ENCODE results near the gene RPP14. TPM values are rescaled to one million over a fixed set of nuclear protein-coding genes. Genes with fewer than 3 reads are reported as not detected.
"Not testable (repeated sequence)": the region's sequence is repeated elsewhere in the genome, so short reads cannot be mapped to it uniquely, and the experiment has no call there.

RPP14 gene
- 10 to 100 TPM; 16.4 to 19.4 TPM for total RNA-seq
- total RNA-seq: 6.8 to 14.5 reads per million in 2 donors

DNA sequence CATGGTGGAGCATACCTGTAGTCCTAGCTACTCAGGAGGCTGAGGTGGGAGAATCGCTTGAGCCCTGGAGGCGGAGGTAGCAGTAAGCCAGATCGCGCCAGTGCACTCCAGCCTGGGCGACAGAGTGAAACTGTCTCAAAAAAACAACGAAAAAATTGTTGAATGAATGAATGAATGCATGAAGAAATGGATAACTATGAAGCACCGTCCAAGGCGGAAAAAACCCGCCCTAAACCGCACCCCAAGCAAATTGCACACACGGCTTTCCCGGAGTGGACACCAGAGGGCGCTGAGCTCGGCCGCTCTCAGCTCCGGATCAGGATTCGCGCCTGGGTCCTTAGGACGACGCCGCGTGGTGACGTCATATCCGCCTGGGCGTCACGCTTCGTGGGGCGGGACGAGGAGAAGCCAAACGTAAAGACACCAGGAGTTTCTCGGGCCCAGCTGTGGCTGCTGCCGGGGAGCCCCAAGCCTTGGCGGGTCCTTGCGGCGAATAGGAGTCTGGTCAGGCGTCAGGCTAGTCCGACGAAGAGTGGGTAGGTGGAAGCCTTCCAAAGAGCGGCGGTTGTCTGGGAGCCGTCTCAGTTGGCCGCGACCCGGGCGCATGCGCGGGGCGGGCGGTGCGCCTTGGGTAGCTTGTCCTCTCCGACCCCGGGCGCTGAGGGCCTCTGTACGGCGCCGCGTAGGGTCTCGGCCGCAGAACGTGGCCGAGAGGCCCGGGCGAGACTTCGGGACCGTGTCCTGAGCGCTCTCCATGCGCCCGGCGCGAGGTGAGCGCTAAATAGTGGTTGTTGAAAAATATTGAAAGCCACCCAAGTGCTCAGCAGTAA lies at the start of gene RPP14, which contains the start of gene HTD2:
Gene RPP14 (plus strand): TSS at position 364 of the 830 bp plus-strand sequence. CDS start 4,085 bp downstream, outside the sequence.
Gene HTD2 (plus strand): TSS at position 639 of the 830 bp plus-strand sequence. CDS start 11,094 bp downstream, outside the sequence.
- Mint-ChIP-seq H3K27ac (peak within 1 kb of the TSS; percentile 98), H3K36me3 (ENCODE audit: low read depth) (peaks cover 3% of the 10 kb centered on the region), H3K27me3 (peaks cover 8% of the 10 kb centered on the region), H3K4me1 (peaks cover 24% of the 10 kb centered on the region), H3K4me3 (peak within 1 kb of the TSS; percentile 99)
- DNase-seq (peak; percentile 94 to 98 (median 94)), ATAC-seq (peak; percentile 92)
- H3K9me3 ChIP-seq (ENCODE audit: control insufficient read depth, low read length, poor library complexity, severe bottlenecking): no peaks in the 10 kb centered on the region

DNA sequence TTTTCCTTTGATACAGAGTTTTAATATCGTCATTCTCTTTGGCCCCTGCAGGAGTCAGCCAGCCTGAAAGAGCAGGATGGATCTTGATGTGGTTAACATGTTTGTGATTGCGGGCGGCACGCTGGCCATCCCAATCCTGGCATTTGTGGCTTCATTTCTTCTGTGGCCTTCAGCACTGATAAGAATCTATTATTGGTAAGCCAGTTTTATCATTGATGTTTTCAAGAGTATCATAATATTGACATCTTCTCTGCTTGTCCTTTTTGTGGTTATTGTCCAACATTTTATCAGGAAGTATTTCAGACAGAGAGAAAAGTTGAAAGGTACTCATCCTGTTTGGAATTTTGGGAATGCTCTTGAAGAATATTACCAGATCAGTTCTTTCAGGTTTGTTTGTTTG lies 49.5 kb upstream of the RPP14 start:
- ATAC-seq: no peak
- no peaks in the 10 kb centered on the region for H3K9me3 ChIP-seq (ENCODE audit: control insufficient read depth, low read length, poor library complexity, severe bottlenecking)
- H3K4me3 Mint-ChIP-seq: no peak overlapping the region
- H3K27me3 Mint-ChIP-seq: no peaks in the 10 kb centered on the region
- DNase-seq: no peak
- H3K36me3 Mint-ChIP-seq (ENCODE audit: low read depth): peaks cover 9% of the 10 kb centered on the region
- H3K27ac Mint-ChIP-seq: no peak overlapping the region
- peaks cover 8% of the 10 kb centered on the region for H3K4me1 Mint-ChIP-seq

DNA sequence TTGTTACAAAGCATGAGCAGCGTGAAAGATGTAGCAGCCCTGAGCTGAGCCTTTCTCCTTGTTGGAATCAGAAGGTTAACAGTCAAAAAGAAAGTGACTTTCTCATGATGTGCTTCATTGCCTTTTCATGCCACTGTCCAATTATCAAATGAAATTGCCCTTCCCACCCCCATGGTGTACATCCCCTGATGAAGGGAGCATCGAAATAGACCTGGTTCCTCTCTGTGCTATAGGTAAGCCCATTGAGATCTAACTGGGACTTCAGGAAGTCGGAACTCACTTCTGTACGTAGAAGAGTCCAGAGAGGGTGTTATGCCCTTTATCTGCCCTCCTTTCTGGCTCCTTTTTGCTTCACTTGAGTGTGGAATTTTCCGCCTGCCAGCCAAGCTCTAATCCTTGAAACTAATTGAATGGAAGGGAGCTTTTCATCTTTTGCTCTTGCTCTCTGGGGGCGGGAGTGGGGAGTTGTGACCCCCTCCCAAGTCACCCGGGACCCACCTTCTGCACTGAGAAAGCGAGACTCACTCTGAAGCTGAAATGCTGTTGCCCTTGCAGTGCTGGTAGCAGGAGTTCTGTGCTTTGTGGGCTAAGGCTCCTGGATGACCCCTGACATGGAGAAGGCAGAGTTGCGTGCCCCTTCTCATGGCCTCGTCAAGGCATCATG lies 47.5 kb upstream of the RPP14 start:
- Mint-ChIP-seq H3K27me3 (no peaks in the 10 kb centered on the region), H3K36me3 (ENCODE audit: low read depth) (peaks cover 9% of the 10 kb centered on the region), H3K4me1 (peaks cover 9% of the 10 kb centered on the region), H3K4me3 (no peak overlapping the region), H3K27ac (no peak overlapping the region)
- no peak for DNase-seq
- H3K9me3 ChIP-seq (ENCODE audit: control insufficient read depth, low read length, poor library complexity, severe bottlenecking): no peaks in the 10 kb centered on the region
- no peak for ATAC-seq

DNA sequence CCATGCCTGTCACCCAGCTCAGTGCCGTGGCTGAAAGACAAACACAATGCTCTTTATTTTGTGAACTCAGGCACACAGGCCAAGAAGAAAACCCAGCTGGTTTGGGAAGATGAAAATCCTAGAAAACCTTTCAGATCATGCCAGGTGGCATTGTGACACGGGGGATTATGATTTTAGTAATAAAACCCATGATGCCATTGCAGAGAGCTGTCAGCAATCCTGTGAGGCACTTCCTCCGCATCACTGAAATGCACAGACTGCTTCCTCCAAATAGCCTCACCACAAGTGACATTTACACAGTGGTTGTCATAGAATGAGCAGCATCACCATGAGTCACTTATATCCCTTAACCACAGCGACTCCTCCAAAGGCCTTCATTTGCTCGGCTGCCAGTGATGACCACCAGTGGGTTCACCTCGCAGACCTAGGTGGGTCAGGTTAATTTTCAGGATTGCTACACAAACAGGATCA lies 45.7 kb upstream of the RPP14 start:
- Mint-ChIP-seq H3K27ac (no peak overlapping the region), H3K27me3 (no peaks in the 10 kb centered on the region), H3K4me1 (peaks cover 11% of the 10 kb centered on the region), H3K4me3 (no peak overlapping the region), H3K36me3 (ENCODE audit: low read depth) (peaks cover 9% of the 10 kb centered on the region)
- no peak for DNase-seq
- H3K9me3 ChIP-seq (ENCODE audit: control insufficient read depth, low read length, poor library complexity, severe bottlenecking): no peaks in the 10 kb centered on the region
- no peak for ATAC-seq

DNA sequence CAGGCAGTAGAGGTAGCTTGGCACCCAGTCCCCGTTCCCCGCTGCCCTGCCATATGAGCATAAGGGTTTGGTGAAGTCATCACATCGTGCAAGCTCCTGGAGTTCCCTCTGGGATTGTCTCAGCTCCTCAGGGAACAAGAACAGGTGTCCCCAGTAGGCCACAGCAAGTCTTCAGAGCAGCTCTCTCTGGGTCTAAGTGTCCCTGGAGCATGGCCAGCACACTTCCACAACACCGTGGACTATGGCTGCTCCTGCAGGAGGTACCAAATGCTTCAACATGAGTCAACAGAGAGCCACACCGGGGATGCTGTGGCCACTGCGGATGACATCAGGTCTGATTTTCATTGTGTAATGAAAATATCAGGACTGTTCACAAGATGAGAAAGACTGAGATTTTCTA lies 45.3 kb upstream of the RPP14 start:
- Mint-ChIP-seq H3K36me3 (ENCODE audit: low read depth) (peaks cover 9% of the 10 kb centered on the region), H3K4me1 (peaks cover 11% of the 10 kb centered on the region), H3K27me3 (no peaks in the 10 kb centered on the region), H3K4me3 (no peak overlapping the region), H3K27ac (no peak overlapping the region)
- no peaks in the 10 kb centered on the region for H3K9me3 ChIP-seq (ENCODE audit: control insufficient read depth, low read length, poor library complexity, severe bottlenecking)
- DNase-seq: no peak
- no peak for ATAC-seq

DNA sequence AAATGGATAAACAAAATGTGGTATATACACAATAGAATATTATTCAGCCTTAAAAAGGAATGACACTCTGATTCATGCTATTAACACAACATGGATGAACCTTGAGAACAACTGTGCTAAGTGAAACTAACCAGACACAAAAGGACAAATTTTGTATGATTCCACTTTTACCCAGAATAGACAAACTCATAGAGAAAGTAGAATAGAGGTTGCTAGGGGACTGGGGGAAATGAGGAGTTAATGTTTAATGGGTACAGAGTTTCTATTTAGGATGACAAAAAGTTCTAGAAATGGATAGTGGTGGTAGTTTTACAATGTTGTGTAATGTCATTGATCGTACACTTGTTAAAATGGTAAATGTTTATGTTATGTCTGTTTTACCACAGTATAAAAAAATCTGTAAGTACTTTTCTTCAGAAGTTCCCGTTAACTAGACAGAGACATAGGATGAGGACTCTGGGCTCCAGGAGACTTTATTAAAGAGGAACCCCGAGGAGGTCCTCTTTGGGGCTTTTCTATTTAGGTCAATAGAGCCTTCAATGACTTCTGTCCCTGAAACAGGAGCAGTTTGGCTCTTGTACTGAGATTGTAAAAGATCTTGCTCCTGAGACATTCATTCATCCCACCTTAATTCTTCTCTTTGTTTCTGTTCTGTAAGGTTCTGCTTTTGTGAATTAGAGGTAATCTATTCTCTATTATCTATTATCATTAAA lies 43.9 kb upstream of the RPP14 start:
- no peak for DNase-seq
- H3K4me3 Mint-ChIP-seq: no peak overlapping the region
- H3K36me3 Mint-ChIP-seq (ENCODE audit: low read depth): peaks cover 4% of the 10 kb centered on the region
- no peaks in the 10 kb centered on the region for H3K9me3 ChIP-seq (ENCODE audit: control insufficient read depth, low read length, poor library complexity, severe bottlenecking)
- H3K27me3 Mint-ChIP-seq: no peaks in the 10 kb centered on the region
- peaks cover 6% of the 10 kb centered on the region for H3K4me1 Mint-ChIP-seq
- ATAC-seq: no peak
- no peak overlapping the region for H3K27ac Mint-ChIP-seq

DNA sequence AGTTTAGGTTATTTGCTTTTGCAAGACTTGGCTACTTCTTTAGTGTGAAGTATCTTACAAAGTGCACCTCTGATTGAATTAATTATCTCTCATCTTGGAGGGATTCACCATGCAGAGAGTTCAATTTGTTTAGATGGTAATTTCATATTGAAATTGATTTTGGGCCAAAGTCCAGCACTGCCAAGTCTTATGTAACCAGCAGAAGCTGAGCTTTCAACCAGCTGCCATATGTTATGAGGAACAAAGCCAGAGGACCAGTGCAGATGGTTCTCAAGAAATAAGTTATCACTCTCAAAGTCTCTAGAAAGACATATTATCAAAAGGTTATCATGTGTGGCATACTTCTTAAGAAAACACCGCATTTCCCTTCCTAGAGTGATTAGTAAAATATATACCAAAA lies 39.5 kb upstream of the RPP14 start:
- H3K4me3 Mint-ChIP-seq: no peak overlapping the region
- no peak for ATAC-seq
- H3K27ac Mint-ChIP-seq: no peak overlapping the region
- peaks cover 3% of the 10 kb centered on the region for H3K36me3 Mint-ChIP-seq (ENCODE audit: low read depth)
- H3K4me1 Mint-ChIP-seq: peaks cover 4% of the 10 kb centered on the region
- no peaks in the 10 kb centered on the region for H3K9me3 ChIP-seq (ENCODE audit: control insufficient read depth, low read length, poor library complexity, severe bottlenecking)
- H3K27me3 Mint-ChIP-seq: no peaks in the 10 kb centered on the region
- DNase-seq: no peak

DNA sequence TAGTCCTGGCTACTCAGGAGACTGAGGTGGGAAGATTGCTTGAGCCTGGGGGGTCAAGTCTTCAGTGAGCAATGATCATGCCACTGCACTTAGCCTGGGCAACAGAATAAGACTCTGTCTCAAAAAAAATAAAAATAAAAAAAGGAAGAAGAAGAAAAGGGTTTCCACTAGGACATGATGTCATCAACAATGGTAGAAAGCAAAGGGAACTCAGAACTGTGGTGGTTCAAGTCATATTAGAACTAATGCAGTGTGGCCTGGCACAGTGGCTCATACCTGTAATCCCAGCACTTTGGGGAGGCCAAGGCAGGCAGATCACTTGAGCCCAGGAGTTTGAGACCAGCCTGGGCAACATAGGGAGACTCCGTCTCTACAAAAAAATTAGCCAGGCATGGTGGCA lies 38.5 kb upstream of the RPP14 start:
- DNase-seq; H3K27ac Mint-ChIP-seq; ATAC-seq; H3K4me3 Mint-ChIP-seq; H3K27me3 Mint-ChIP-seq; H3K9me3 ChIP-seq (ENCODE audit: control insufficient read depth, low read length, poor library complexity, severe bottlenecking); H3K4me1 Mint-ChIP-seq; H3K36me3 Mint-ChIP-seq (ENCODE audit: low read depth): not testable (repeated sequence)

DNA sequence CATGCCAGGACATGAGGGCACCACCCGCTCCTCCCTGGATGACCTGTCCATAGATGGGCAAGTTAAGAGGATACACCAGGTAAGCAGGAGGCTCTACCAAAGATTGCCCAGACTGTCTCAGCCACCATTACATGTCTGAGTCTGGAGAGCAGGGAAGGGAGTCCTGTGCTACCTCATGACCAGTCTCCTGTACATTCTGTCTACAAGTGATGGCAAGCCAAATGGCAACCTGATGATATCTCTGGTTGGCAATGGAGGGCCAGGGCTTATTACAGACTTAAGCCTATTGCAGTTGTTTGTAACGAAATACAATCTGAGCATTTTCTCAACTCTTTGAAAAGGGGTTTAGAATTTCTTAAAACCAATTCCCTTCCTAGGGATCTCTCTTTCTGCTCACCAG lies 36.7 kb upstream of the RPP14 start:
- DNase-seq (no peak), ATAC-seq (no peak)
- Mint-ChIP-seq H3K27ac (no peak overlapping the region), H3K36me3 (ENCODE audit: low read depth) (peaks cover 3% of the 10 kb centered on the region), H3K4me1 (peaks cover 2% of the 10 kb centered on the region), H3K27me3 (no peaks in the 10 kb centered on the region), H3K4me3 (no peak overlapping the region)
- H3K9me3 ChIP-seq (ENCODE audit: control insufficient read depth, low read length, poor library complexity, severe bottlenecking): no peaks in the 10 kb centered on the region

DNA sequence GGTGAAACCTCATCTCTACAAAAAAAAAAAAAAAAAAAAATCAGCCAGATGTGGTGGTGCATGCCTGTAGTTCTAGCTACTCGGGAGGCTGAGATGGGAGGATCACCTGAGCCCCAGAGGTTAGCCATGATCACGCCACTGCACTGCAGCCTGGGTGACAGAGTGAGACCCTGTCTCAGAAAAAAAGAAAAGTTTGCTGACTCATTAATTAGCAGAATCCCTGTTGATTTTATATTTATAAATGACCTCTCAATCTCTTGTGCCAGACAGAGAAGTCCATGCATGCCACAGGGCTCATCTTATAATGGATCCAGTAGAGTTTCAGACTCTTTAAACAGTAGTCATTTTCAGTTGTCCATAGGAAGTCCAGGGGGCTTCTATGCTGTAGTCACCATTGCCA lies 35.6 kb upstream of the RPP14 start:
- no peaks in the 10 kb centered on the region for H3K27me3 Mint-ChIP-seq
- no peak overlapping the region for H3K27ac Mint-ChIP-seq
- H3K36me3 Mint-ChIP-seq (ENCODE audit: low read depth): peaks cover 8% of the 10 kb centered on the region
- ATAC-seq (no peak), DNase-seq (no peak)
- H3K4me3 Mint-ChIP-seq: no peak overlapping the region
- no peaks in the 10 kb centered on the region for H3K9me3 ChIP-seq (ENCODE audit: control insufficient read depth, low read length, poor library complexity, severe bottlenecking)
- H3K4me1 Mint-ChIP-seq: peaks cover 2% of the 10 kb centered on the region

DNA sequence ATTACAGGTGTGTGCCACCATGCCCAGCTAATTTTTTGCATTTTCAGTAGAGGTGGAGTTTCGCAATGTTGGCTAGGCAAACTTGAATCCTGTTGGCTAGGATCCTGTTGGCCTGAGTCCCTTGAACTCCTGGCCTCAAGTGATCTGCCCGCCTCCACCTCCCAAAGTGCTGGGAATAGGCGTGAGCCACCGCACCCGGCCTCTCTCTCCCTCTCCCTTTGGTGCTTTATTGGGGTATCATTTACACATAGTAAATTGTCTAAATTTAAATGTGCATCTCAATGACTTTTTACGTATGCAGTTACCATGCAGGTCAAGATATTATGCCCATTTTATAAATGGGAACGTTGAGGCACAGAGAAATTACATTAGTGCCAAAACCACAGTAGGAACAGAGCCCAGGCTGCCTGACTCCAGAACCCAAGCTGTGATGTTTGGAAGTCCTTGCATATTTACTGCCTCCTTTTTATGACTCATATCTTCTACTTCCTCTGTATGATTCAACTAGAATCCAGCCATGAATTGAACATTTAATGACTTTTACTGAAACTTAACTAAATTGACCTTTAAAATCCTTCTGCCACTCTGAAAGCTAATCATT lies 34.0 kb upstream of the RPP14 start:
- Mint-ChIP-seq H3K4me3 (no peak overlapping the region), H3K36me3 (ENCODE audit: low read depth) (peaks cover 8% of the 10 kb centered on the region), H3K4me1 (peaks cover 2% of the 10 kb centered on the region), H3K27me3 (no peaks in the 10 kb centered on the region), H3K27ac (no peak overlapping the region)
- no peaks in the 10 kb centered on the region for H3K9me3 ChIP-seq (ENCODE audit: control insufficient read depth, low read length, poor library complexity, severe bottlenecking)
- ATAC-seq (no peak), DNase-seq (no peak)

DNA sequence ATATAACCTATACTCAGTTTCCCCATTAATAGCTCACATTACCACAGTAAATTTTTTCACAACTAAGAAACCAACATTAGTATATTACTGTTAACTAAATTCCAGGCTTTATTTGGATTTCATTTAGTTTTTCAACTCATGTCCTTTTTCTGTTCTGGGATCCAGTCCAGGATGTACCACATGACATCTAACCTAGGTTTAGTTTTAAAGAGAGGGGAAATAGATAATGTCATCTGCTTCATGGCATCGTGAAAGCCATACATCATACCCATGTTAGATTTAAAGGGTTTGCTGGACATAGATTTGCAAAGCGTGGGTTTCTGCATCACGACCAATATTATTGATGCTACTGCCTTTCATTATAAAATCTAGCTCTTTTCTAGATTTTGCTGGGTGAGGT lies 33.2 kb upstream of the RPP14 start:
- H3K9me3 ChIP-seq (ENCODE audit: control insufficient read depth, low read length, poor library complexity, severe bottlenecking): no peaks in the 10 kb centered on the region
- H3K4me1 Mint-ChIP-seq: peaks cover 2% of the 10 kb centered on the region
- H3K27me3 Mint-ChIP-seq: no peaks in the 10 kb centered on the region
- H3K4me3 Mint-ChIP-seq: no peak overlapping the region
- H3K27ac Mint-ChIP-seq: no peak overlapping the region
- no peak for DNase-seq
- H3K36me3 Mint-ChIP-seq (ENCODE audit: low read depth): peaks cover 8% of the 10 kb centered on the region
- no peak for ATAC-seq

DNA sequence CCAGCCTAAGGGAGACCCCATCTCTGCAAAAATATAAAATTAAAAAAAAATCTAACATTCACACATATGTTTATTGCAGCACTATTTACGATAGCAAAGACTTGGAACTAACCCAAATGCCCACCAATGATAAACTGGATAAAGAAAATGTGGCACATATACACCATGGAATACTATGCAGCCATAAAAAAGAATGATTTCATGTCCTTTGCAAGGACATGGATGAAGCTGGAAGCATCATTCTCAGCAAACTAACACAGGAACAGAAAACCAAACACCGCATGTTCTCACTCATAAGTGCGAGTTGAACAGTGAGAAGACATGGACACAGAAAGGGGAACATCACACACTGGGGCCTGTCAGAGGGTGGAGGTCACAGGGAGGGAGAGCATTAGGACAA lies 32.7 kb upstream of the RPP14 start:
- not testable (repeated sequence) for H3K27ac Mint-ChIP-seq; H3K4me1 Mint-ChIP-seq; H3K36me3 Mint-ChIP-seq (ENCODE audit: low read depth)

More for the DNA sequence above, 32.7 kb upstream of the RPP14 start:
- not testable (repeated sequence) for ATAC-seq; H3K9me3 ChIP-seq (ENCODE audit: control insufficient read depth, low read length, poor library complexity, severe bottlenecking); H3K27me3 Mint-ChIP-seq; DNase-seq; H3K4me3 Mint-ChIP-seq

Measured in T-helper 17 cell (primary cell).